NAMALWA (cell line): Measurements from ENCODE around the gene PCGF3.
A peak's percentile ranks its signal among the peaks of the same experiment; 100 is the strongest.

ENCODE experiments used
- DNase-seq: peaks from one replicate; pipeline ENCODE4 v3.0.0-alpha.2; 2015; ENCODE audit warnings: low spot score

PCGF3 gene, protein sequence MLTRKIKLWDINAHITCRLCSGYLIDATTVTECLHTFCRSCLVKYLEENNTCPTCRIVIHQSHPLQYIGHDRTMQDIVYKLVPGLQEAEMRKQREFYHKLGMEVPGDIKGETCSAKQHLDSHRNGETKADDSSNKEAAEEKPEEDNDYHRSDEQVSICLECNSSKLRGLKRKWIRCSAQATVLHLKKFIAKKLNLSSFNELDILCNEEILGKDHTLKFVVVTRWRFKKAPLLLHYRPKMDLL

GRCh38 chr4:705278-706082, at the start of gene PCGF3:
PCGF3 (plus strand) TSS chr4:705832; CDS start chr4:733681, 27,849 bp downstream.
- peak; percentile 95 for DNase-seq

GRCh38 chr4:656436-657337, 48.9 kb upstream of the PCGF3 start:
- DNase-seq = no peak

- DNase-seq = no peak
Observed at GRCh38 chr4:657338-657833, 48.2 kb upstream of the PCGF3 start.

GRCh38 chr4:657834-658667, 47.6 kb upstream of the PCGF3 start:
- DNase-seq = no peak

DNA sequence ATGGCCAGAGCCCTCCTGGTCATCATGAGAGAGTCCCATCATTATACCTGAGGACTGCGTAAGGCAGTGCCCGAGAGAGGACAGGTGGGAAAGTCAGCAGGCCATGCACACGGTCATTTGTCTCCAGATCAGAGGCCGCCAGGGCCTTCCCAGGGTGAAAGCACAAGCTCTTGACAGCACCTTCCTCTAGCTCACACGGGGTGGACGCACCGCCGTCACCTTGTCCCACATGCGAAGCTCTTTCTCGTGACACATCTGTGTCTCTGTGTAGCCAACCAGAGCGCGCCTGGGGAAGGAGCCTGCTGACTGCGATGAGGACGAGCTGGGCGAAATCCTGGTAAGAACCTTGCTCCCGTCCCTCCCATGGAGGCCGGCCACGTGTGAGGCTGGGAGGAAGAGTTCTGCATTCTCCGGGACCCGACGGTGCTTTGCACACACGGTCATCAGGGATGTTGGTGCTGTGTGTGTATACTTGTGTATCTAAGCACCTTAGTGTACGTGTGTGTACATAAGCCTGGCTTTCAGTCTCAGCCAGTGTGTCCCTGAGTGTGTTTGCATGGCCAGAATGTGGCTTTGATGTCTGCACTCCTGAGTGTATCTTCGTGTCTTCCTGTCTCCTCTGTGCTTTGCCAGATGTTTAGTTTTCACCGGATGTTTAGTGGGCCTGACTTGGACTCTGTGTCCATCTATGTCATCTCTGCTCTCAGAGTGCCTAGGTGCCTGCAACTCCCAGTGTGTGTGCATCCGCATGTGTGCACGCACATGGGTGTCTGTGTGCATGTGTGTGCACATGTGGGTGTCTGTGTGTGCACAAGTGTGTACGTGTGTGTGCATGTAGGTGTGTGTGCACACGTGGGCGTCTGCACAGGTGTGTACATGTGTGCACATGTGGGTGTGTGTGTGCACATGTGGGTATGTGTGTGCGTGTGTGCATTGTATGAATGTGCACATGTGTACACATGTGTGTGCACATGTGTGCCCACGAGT, 46.7 kb upstream of the PCGF3 start:
- DNase-seq = no peak

GRCh38 chr4:659851-660250, 45.8 kb upstream of the PCGF3 start:
- no peak for DNase-seq

DNA sequence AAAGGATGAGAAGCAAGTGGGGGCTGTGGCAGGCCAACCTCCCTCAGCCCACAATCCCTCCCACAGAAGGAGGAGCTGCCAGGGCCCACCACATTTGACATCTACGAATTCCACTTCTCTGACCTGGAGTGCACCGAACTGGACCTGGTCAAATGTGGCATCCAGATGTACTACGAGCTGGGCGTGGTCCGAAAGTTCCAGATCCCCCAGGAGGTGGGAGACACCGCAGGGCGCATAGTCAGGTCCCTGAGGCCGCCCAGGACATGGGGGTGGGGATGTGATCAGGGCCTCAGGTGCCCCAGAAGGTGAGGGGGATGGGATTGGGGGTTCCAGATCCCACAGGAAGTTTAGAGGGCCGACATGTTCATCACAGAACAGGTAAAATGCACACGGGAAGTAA, 45.2 kb upstream of the PCGF3 start:
- no peak for DNase-seq

DNA sequence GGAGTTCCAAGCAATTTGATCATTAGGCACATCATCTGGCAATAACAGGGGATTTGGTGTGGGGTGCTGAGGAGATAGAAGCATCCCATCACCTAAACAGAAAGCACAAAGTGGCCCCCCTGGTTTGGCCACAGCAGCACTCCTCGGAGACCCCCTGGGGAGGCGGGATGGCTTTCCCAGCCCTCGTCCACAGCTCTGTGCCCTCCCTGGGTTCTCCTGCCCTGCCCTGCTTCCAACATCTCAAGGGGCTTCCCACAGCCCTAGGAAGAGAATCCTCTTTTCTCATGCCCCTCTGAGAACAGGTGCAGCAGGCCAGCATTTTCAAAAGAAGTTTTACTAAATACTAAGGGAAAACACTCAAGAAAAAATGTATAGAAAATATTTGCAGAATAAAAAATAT, 44.4 kb upstream of the PCGF3 start:
- no peak for DNase-seq

- DNase-seq = no peak
Observed at GRCh38 chr4:661881-662761, 43.5 kb upstream of the PCGF3 start.

DNA sequence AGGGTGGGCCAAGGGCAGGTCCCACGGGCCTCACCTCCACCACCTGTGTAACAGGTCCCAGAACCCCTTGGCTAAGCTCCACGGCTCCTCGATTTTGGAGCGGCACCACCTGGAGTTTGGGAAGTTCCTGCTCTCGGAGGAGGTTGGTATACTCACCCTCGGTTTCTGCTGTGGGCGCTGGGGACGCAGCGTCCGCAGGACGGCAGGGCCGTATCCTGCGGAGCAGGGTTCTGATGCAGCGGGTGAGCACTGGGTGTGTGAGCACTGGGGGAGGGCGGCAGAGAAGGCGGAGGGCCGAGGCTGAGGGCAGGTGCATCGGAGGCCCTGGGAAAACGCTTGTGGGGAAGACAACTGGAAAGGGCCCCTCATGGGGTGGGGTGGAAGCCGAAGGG, 42.6 kb upstream of the PCGF3 start:
- DNase-seq = no peak

GRCh38 chr4:663438-664428, 41.9 kb upstream of the PCGF3 start:
- no peak for DNase-seq

GRCh38 chr4:664713-665231, 40.9 kb upstream of the PCGF3 start:
- no peak for DNase-seq

DNA sequence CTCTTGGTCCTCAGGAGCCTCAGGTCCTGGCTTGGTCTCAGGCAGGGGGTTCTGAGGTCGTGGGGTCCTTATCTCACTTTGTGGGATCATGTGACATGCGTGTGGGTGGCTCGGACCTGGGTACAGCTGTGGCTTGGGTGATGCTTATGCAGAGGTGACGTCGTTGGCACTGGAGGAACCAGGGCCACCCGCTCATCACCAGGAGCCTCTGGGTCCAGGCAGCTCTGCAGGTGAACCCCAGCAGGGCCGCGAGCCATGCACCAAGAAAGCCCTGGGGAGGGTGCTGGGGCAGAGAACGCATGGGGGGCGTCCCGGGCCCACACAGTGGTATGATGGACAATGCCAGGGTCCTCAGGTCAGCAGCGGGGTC, 40.3 kb upstream of the PCGF3 start:
- no peak for DNase-seq

DNA sequence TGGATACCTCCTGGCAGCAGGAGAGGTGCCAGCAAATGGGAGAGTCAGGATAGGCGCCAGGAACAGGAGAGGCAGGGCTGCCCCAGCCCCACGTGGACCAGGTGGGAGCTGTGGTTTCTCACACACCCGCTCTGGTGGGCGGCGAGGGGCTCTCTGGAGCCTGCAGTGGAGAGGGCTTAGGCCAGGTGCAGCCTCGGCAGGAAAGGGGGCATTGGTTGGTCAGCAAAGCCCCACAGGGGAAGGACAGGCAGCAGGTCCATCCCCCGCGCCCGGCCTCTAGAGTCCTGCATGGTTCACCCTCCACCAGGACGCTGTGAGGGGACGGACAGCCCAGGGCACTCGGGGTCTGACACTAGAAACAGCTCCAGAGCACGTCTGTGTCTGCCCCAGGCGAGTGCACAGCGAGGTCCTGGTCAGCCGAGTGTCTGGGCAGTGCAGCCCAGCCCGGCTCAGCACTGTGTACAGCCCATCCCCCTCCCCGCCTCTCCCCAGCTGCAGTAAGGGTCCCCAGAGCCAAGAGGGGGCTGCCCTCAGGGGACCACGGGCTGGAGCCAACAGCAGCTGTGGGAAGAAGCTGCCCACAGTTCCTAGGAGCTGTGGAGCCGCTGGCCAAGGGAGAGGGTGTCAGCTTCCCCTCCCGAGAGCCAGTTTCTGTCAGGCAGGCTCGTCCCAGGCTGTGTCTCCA, 39.7 kb upstream of the PCGF3 start:
- no peak for DNase-seq

GRCh38 chr4:666436-666810, 39.2 kb upstream of the PCGF3 start:
- DNase-seq = no peak

DNA sequence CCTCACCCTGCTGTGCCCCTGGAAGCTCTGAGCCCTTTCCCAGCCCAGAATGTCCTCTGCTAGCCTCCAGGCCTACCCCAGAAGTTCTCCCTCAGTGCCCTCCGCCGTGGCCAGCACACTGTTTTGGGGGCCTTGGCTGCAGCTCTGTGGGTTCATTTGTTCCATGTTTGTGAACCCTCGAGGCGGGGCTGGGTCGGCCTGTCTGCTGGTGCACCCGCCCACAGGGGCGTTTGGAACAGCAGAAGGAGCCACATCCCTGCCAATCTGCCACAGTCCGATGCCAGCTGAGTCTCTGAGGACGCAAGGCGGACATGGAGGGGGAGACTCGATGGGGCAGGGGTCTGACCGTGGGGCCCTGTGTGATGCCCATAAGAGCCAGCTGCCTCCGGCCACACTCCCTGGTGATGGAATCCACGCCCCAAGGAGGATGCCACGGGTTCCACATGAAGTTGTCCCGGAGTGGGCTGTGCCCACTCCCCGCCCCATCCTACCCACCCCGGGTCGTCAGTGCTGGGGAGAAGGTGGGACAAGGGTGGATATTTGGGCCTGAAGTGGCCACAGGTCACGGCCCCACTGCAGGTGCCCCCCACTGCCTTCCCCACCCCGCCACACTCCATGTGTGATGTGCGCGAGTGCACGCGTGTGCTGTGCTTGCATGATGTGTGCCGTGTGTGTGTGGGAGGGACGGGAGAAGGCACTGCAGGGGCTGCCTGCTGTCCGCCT, 38.6 kb upstream of the PCGF3 start:
- no peak for DNase-seq

GRCh38 chr4:667545-667925, 38.1 kb upstream of the PCGF3 start:
- no peak for DNase-seq
